ENCODE results near the gene CCSER2. TPM values are rescaled to one million over a fixed set of nuclear protein-coding genes. Genes with fewer than 3 reads are reported as not detected.

CCSER2 gene
- total and polyA plus RNA-seq, 2 donors (not counting 1 experiment from before 2014, with no cell fraction given), result 6.0 to 45.9 TPM

GRCh38 chr10:84294766-84295447 is 33.5 kb upstream of the CCSER2 start:
- Histone ChIP-seq H3K4me1 (ENCODE audit: control insufficient read depth in 2 of 2, insufficient read depth in 2 of 2, low read length in 2 of 2) (no peaks in the 10 kb centered on the region), H3K79me2 (ENCODE audit: control insufficient read depth, insufficient read depth, low read length) (no peaks in the 10 kb centered on the region), H3K9me3 (ENCODE audit: control extremely low read depth in 1 of 3, control insufficient read depth in 2 of 3, insufficient read depth in 1 of 3, low read length in 2 of 3) (no peaks in the 10 kb centered on the region), H4K20me1 (ENCODE audit: control insufficient read depth, insufficient read depth, low read length, poor library complexity, severe bottlenecking) (no peaks in the 10 kb centered on the region), H3K36me3 (replicated peaks in 1 of 2; ENCODE audit: control extremely low read depth in 1 of 2, control insufficient read depth in 1 of 2, extremely low read depth in 1 of 2, insufficient read depth in 2 of 2, low read length in 1 of 2) (no peaks in the 10 kb centered on the region), H3K4me2 (replicated peaks; ENCODE audit: low read depth, low read length, poor library complexity, severe bottlenecking) (no peak overlapping the region), H3K4me3 (ENCODE audit: control extremely low read depth in 1 of 5, extremely low read depth in 1 of 5, insufficient read depth in 1 of 5, low read depth in 2 of 5, low read length in 4 of 5) (no peak overlapping the region), H3K27me3 (replicated peaks in 1 of 4; ENCODE audit: control extremely low read depth in 1 of 4, control insufficient read depth in 3 of 4, insufficient read depth in 4 of 4, low read length in 3 of 4) (peaks cover 0 to 2% (median 0%) of the 10 kb centered on the region in 4 experiments), H2AFZ (ENCODE audit: insufficient read depth, low read depth, low read length, poor library complexity, severe bottlenecking) (no peak overlapping the region), H3K27ac (ENCODE audit: low read length in 2 of 2) (no peak overlapping the region), H3K9ac (ENCODE audit: low read length) (no peak overlapping the region)
- no peak for TF ChIP-seq CTCF (IDR thresholded peaks at IDR 0.05)
- TF ChIP-seq EZH2 (IDR thresholded peaks at IDR 0.05; ENCODE audit: borderline replicate concordance, insufficient read depth, low read depth, low read length, poor library complexity, severe bottlenecking), result no peak
- Mint-ChIP-seq H3K27ac (no peak overlapping the region), H3K4me1 (no peaks in the 10 kb centered on the region), H3K27me3 (peaks cover 14% of the 10 kb centered on the region), H3K4me3 (no peak overlapping the region), H3K9me3 (ENCODE audit: insufficient read depth) (no peaks in the 10 kb centered on the region)
- intact Hi-C loops (cut with micrococcal nuclease), result no loop called here
- DNase-seq, result no peak
- CTCF ChIA-PET, result no interaction called here
- no CpG with 5 or more reads among the region's 1 CpG for WGBS (ENCODE audit: insufficient coverage)
- POLR2A ChIA-PET, result no interaction called here
- ATAC-seq (ENCODE audit: low read depth), result no peak

- Histone ChIP-seq H3K27me3 (replicated peaks in 1 of 4; ENCODE audit: control extremely low read depth in 1 of 4, control insufficient read depth in 3 of 4, insufficient read depth in 4 of 4, low read length in 3 of 4) (peaks cover 0 to 2% (median 0%) of the 10 kb centered on the region in 4 experiments), H3K4me1 (ENCODE audit: control insufficient read depth in 2 of 2, insufficient read depth in 2 of 2, low read length in 2 of 2) (no peaks in the 10 kb centered on the region), H3K9ac (ENCODE audit: low read length) (no peak overlapping the region), H2AFZ (ENCODE audit: insufficient read depth, low read depth, low read length, poor library complexity, severe bottlenecking) (no peak overlapping the region), H3K4me3 (ENCODE audit: control extremely low read depth in 1 of 5, extremely low read depth in 1 of 5, insufficient read depth in 1 of 5, low read depth in 2 of 5, low read length in 4 of 5) (no peak overlapping the region), H3K79me2 (ENCODE audit: control insufficient read depth, insufficient read depth, low read length) (no peaks in the 10 kb centered on the region), H3K4me2 (replicated peaks; ENCODE audit: low read depth, low read length, poor library complexity, severe bottlenecking) (no peak overlapping the region), H3K27ac (ENCODE audit: low read length in 2 of 2) (no peak overlapping the region), H4K20me1 (ENCODE audit: control insufficient read depth, insufficient read depth, low read length, poor library complexity, severe bottlenecking) (no peaks in the 10 kb centered on the region), H3K36me3 (replicated peaks in 1 of 2; ENCODE audit: control extremely low read depth in 1 of 2, control insufficient read depth in 1 of 2, extremely low read depth in 1 of 2, insufficient read depth in 2 of 2, low read length in 1 of 2) (no peaks in the 10 kb centered on the region), H3K9me3 (ENCODE audit: control extremely low read depth in 1 of 3, control insufficient read depth in 2 of 3, insufficient read depth in 1 of 3, low read length in 2 of 3) (no peaks in the 10 kb centered on the region)
- ATAC-seq (ENCODE audit: low read depth), result no peak
- no peak overlapping the region for H3K4me3 Mint-ChIP-seq
- H3K9me3 Mint-ChIP-seq (ENCODE audit: insufficient read depth), result no peaks in the 10 kb centered on the region
- no peak for DNase-seq
- TF ChIP-seq EZH2 (IDR thresholded peaks at IDR 0.05; ENCODE audit: borderline replicate concordance, insufficient read depth, low read depth, low read length, poor library complexity, severe bottlenecking) (no peak), CTCF (IDR thresholded peaks at IDR 0.05) (no peak)
- CTCF ChIA-PET, result interaction anchor here (1.0 kb wide), 1 partner anchor 31 kb away, joined by 3 read pairs; no protein-coding TSS in a partner anchor
- POLR2A ChIA-PET, result no interaction called here
- no peaks in the 10 kb centered on the region for H3K4me1 Mint-ChIP-seq
- 93% methylated on average over 3 of the region's 10 CpGs for WGBS (ENCODE audit: insufficient coverage)
- no peak overlapping the region for H3K27ac Mint-ChIP-seq
- intact Hi-C loops (cut with micrococcal nuclease), result no loop called here
- H3K27me3 Mint-ChIP-seq, result peaks cover 17% of the 10 kb centered on the region
Measured at GRCh38 chr10:84296091-84296981, 32.1 kb upstream of the CCSER2 start.
